Stomach (tissue), 4 donors: ENCODE data around the gene DNAJC16.

ENCODE experiments used
- CTCF ChIP-seq, 7 experiments: fragments of 450-650 bp in 4 of 7; fragments of 200-600 bp in 3 of 7; sonication (generic) in 3 of 7; IDR thresholded peaks; one replicate each; pipeline ENCODE4 v1.5.1; 2016 to 2019; ENCODE audit warnings: antibody characterized with exemption in 7 of 7, control low read depth in 2 of 7, mild to moderate bottlenecking in 1 of 7
- POLR2A ChIP-seq, 4 donors: fragments of 450-650 bp; IDR thresholded peaks; one replicate each; pipeline ENCODE4 v1.6.1; 2016; ENCODE audit warnings: antibody characterized with exemption in 4 of 4, control low read depth in 2 of 4, mild to moderate bottlenecking in 1 of 4, moderate library complexity in 1 of 4
- POLR2AphosphoS5 ChIP-seq, 3 donors: sonication (generic); formaldehyde crosslinking; IDR thresholded peaks; one replicate each; pipeline ENCODE4 v1.6.1; 2016; ENCODE audit warnings: antibody characterized with exemption in 3 of 3

- TF ChIP-seq POLR2A (IDR thresholded peaks at IDR 0.05) (no peak), CTCF (IDR thresholded peaks at IDR 0.05) (no peak), POLR2AphosphoS5 (IDR thresholded peaks at IDR 0.05) (no peak)
Observed at GRCh38 chr1:15577691-15578090, 51.0 kb downstream of the DNAJC16 start.
